HG03095 (cell line): ENCODE results near the gene TSPAN16.
"Not testable (repeated sequence)": the region's sequence is repeated elsewhere in the genome, so short reads cannot be mapped to it uniquely, and the experiment has no call there.

Experiments
- ATAC-seq: cut with Tn5 transposase; IDR thresholded peaks from one replicate; pipeline ENCODE4 v1.9.1; 2021; ENCODE audit warnings: moderate library complexity; ENCODE audit not compliant: unreplicated experiment

Gene TSPAN16

GRCh38 chr19:11339254-11340098 lies 43.5 kb downstream of the TSPAN16 start, which contains the start of gene RAB3D:
Gene RAB3D, minus strand, starts transcription at chr19:11339657. Its CDS starts 2,258 bp downstream, at chr19:11337399.
- ATAC-seq = no peak

- not testable (repeated sequence) for ATAC-seq
Observed at GRCh38 chr19:11340099-11340467, 44.1 kb downstream of the TSPAN16 start.

GRCh38 chr19:11342429-11342828 lies 46.5 kb downstream of the TSPAN16 start:
- ATAC-seq = no peak

GRCh38 chr19:11345122-11345803 lies 49.3 kb downstream of the TSPAN16 start:
- no peak for ATAC-seq

- ATAC-seq = peak; percentile 83
Observed at GRCh38 chr19:11346104-11346940, 50.4 kb downstream of the TSPAN16 start, which contains the start of the genes CCDC159 and TMEM205. Gene CCDC159, plus strand, starts transcription at chr19:11346519. Its CDS starts 88 bp downstream, at chr19:11346607. Gene TMEM205, minus strand, starts transcription at chr19:11346268. Its CDS starts 649 bp downstream, at chr19:11345619.

DNA sequence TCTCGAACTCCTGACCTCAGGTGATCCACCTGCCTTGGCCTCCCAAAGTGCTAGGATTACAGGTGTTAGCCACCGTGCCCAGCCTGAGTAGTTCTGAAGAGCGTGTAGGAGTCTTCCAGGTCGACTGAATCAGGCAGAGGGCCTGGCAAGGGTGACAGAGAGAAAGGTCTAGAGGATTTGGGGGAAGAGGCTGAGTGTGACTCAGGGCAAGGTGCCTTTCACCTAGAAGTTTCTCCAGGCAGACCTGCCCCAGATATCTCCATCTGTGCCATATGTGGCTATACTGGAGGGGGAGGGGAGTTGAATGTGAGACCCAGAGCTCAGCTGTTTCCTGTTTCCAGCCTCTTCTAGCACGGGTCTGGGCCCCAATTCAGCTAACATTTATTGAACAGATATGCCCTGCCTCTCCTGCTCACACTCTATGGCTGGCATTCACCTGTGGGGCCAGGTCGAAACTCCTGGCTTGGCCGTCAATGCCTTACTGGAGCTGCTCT lies 51.6 kb downstream of the TSPAN16 start:
- ATAC-seq = no peak

GRCh38 chr19:11349171-11349570 lies 53.2 kb downstream of the TSPAN16 start:
- ATAC-seq = no peak

DNA sequence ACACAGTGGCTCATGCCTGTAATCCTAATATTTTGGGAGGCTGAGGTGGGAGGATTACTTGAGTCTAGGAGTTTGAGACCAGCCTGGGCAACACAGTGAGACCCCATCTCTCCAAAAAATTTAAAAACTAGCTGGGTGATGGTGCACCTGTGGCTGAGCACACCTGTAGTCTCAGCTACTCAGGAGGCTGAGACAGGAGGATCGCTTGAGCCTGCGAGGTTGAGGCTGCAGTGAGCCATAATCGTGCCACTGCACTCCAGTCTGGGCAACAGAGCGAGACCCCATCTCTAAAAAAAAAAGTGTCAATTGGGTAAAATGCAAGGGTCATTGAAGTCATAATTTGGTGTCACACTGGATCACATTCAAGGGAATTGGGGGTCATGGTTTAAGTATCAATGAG lies 58.1 kb downstream of the TSPAN16 start:
- ATAC-seq = not testable (repeated sequence)

GRCh38 chr19:11355160-11356073 lies 59.5 kb downstream of the TSPAN16 start, which contains the start of gene PLPPR2:
Gene PLPPR2, plus strand, starts transcription at chr19:11355432. Its CDS starts 2,242 bp downstream, at chr19:11357674.
- ATAC-seq = no peak

- ATAC-seq = no peak
Observed at GRCh38 chr19:11356074-11356397, 60.1 kb downstream of the TSPAN16 start.

GRCh38 chr19:11356676-11357550 lies 61.0 kb downstream of the TSPAN16 start:
- ATAC-seq = no peak

DNA sequence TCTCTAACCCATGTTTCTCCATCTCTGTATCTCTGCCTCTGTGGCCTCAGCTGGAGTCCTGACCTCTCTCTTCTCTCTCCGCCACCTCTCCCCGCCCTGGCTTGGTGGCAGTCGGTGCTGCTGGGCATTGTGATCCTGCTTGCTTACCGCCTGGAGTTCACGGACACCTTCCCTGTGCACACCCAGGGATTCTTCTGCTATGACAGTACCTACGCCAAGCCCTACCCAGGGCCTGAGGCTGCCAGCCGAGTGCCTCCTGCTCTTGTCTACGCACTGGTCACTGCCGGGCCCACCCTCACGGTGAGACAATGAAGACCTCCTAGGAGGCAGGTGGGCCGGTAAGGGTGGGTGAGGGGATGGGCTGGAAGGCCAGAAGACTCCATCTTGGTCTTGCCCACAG lies 63.5 kb downstream of the TSPAN16 start:
- ATAC-seq = no peak

DNA sequence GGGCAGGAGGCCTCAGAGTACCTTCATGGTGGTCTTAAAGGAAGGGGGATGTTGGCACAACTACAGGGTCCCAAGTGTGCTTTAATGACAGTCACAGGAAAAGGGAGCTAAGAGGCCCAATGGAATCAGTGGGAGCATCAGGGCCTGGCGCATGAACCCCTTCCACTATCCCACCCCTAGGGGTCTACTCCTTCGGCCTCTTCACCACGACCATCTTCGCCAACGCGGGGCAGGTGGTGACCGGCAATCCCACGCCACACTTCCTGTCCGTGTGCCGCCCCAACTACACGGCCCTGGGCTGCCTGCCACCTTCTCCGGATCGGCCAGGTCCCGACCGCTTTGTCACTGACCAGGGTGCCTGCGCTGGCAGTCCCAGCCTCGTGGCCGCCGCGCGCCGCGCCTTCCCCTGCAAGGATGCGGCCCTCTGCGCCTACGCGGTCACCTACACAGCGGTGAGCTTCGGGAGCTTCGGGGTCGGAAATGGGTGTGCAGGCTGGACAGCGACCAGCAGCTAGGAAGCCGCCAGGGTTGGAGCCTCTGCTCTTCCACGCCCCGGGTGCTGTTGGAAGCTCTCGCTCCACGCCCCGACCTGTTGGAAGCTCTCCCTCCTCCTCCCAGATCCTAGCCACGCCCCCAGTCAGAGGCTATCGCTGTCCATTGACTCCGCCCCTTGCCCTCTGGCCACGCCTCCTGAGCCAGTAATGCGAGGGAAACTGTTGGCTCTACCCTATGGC lies 65.2 kb downstream of the TSPAN16 start:
- no peak for ATAC-seq

DNA sequence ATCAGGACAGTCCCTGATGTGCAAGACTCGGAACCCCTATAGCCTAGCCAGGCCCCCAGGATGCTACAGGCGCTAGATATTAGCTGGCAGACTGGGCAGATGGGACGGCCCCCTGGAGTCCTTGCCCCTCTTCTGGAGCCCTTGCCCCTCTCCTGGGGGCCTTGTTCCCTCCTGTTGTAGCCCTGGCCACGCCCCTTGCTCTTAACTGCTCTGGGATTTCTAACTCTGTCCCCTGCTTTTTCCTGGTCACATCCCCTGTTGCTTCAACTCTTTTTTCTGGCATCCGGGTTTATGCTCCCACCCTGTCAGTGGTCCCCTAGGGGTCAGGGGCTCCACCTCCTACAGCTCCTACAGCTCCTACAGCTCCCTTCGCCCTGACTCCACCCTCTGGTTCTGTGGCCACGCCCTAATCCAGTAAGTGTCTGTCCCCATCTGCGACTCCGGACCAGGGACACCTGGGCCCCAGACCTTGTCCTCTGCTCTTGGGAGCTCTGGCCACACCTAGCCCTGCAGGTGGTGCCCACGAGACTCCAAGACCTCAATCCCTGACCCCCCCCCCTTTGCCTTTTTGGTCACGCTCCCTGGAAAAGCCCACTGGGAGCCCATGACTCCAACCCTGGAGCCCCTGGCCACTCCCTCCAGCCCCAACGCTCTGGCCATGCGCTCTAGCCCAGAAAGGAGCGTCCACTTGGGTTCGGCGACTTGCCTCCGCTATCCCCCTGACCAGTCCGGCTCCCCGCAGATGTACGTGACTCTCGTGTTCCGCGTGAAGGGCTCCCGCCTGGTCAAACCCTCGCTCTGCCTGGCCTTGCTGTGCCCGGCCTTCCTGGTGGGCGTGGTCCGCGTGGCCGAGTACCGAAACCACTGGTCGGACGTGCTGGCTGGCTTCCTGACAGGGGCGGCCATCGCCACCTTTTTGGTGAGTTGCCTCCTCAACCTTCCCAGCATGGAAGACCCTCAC lies 66.1 kb downstream of the TSPAN16 start:
- no peak for ATAC-seq

GRCh38 chr19:11363881-11364280 lies 67.9 kb downstream of the TSPAN16 start:
- no peak for ATAC-seq

DNA sequence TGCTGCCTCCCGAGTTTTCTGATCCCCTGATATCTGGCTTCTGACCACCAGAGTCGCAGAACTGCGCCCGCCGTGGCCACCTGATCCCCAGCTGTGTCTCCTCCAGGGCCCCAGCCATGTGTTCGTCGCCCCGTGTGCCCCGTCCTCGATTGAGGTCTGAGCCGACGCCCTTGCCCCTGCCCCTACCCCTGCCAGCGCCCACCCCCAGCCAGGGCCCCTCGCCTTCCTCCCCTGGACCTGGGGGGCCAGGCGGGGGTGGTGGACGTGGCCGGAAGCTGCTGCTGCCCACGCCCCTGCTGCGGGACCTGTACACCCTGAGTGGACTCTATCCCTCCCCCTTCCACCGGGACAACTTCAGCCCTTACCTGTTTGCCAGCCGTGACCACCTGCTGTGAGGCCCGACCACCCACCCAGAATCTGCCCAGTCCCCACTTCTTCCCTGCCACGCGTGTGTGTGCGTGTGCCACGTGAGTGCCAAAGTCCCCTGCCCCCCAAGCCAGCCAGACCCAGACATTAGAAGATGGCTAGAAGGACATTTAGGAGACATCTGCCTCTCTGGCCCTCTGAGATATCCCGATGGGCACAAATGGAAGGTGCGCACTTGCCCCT lies 68.4 kb downstream of the TSPAN16 start:
- no peak for ATAC-seq

DNA sequence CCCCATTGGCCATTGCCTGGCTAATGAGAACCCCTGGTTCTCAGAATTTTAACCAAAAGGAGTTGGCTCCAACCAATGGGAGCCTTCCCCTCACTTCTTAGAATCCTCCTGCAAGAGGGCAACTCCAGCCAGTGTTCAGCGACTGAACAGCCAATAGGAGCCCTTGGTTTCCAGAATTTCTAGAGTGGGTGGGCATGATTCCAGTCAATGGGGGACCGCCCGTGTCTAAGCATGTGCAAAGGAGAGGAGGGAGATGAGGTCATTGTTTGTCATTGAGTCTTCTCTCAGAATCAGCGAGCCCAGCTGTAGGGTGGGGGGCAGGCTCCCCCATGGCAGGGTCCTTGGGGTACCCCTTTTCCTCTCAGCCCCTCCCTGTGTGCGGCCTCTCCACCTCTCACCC lies 69.0 kb downstream of the TSPAN16 start:
- ATAC-seq = no peak
